Peyer's patch (tissue), 4 donors: ENCODE data around the gene SLC13A2.

Experiments
- POLR2A ChIP-seq, 2 donors: fragments of 450-650 bp; IDR thresholded peaks; one replicate each; pipeline ENCODE4 v1.5.1; 2017; ENCODE audit warnings: antibody characterized with exemption in 2 of 2, mild to moderate bottlenecking in 2 of 2, moderate library complexity in 2 of 2
- TF ChIP-seq, protein P1 (sequence below), 6 experiments: fragments of 450-650 bp in 4 of 6; fragments of 200-600 bp in 2 of 6; sonication (generic) in 1 of 6; IDR thresholded peaks; one replicate each; pipeline ENCODE4 v1.5.1; 2017 to 2019; ENCODE audit warnings: antibody characterized with exemption in 6 of 6, mild to moderate bottlenecking in 3 of 6, moderate library complexity in 1 of 6

GRCh38 chr17:28527859-28528258 lies 54.4 kb downstream of the SLC13A2 start:
- TF ChIP-seq, protein P1, sequence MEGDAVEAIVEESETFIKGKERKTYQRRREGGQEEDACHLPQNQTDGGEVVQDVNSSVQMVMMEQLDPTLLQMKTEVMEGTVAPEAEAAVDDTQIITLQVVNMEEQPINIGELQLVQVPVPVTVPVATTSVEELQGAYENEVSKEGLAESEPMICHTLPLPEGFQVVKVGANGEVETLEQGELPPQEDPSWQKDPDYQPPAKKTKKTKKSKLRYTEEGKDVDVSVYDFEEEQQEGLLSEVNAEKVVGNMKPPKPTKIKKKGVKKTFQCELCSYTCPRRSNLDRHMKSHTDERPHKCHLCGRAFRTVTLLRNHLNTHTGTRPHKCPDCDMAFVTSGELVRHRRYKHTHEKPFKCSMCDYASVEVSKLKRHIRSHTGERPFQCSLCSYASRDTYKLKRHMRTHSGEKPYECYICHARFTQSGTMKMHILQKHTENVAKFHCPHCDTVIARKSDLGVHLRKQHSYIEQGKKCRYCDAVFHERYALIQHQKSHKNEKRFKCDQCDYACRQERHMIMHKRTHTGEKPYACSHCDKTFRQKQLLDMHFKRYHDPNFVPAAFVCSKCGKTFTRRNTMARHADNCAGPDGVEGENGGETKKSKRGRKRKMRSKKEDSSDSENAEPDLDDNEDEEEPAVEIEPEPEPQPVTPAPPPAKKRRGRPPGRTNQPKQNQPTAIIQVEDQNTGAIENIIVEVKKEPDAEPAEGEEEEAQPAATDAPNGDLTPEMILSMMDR (IDR thresholded peaks at IDR 0.05) = no peak
- TF ChIP-seq POLR2A (IDR thresholded peaks at IDR 0.05) = no peak
